ENCODE measurements around the gene NXPH4. TPM values are rescaled to one million over a fixed set of nuclear protein-coding genes. Genes with fewer than 3 reads are reported as not detected.

NXPH4 gene
- total RNA-seq, 6 donors from 2014 or later = 0.20 to 0.94 (median 0.22) TPM; not detected in 3

DNA sequence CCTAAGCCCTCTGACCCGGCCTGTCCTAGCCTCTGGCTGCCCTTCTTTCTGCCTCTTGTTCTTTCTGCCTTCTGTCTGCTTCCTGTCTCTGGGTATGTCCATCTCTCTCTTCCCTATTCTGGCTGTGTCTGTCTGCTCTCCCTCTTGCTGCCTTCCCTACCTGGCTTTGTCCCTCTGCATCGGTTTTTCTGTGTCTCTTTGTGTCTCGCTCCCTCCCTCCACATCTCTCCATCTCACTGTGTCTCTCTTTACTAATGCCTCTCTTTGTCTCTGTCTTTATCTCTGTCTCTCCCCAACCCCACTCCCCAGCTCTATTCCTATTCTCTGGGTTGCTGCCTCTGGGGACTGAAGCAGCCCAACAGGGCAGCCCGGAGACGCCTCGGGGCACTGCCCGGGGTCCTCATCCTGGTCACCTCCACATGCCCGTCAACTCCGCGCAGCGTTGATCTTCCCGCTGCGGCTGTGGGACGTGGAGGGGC is 23.0 kb downstream of the NXPH4 start:
- H3K4me3 ChIP-seq = peak overlapping the region in 3 of 4 donors; percentile 43 to 58 (median 53)
- peaks cover 0 to 61% (median 39%) of the 10 kb centered on the region in 4 donors for H3K27me3 ChIP-seq
- TF ChIP-seq POLR2A (IDR thresholded peaks at IDR 0.05) = no peak
- WGBS, 2 donors = 3 to 4% methylated on average over 12 to 14 of the region's 14 CpGs
- ATAC-seq (ENCODE audit: low FRiP score in 2 of 2) = no peak
- peaks cover 0 to 7% (median 3%) of the 10 kb centered on the region in 4 donors for H3K36me3 ChIP-seq
- H3K27ac ChIP-seq = peak overlapping the region in 1 of 4 donors; percentile 20
- no peak for DNase-seq
- peaks cover 59 to 67% (median 62%) of the 10 kb centered on the region in 4 donors for H3K4me1 ChIP-seq
- H3K9me3 ChIP-seq = no peaks in the 10 kb centered on the region

DNA sequence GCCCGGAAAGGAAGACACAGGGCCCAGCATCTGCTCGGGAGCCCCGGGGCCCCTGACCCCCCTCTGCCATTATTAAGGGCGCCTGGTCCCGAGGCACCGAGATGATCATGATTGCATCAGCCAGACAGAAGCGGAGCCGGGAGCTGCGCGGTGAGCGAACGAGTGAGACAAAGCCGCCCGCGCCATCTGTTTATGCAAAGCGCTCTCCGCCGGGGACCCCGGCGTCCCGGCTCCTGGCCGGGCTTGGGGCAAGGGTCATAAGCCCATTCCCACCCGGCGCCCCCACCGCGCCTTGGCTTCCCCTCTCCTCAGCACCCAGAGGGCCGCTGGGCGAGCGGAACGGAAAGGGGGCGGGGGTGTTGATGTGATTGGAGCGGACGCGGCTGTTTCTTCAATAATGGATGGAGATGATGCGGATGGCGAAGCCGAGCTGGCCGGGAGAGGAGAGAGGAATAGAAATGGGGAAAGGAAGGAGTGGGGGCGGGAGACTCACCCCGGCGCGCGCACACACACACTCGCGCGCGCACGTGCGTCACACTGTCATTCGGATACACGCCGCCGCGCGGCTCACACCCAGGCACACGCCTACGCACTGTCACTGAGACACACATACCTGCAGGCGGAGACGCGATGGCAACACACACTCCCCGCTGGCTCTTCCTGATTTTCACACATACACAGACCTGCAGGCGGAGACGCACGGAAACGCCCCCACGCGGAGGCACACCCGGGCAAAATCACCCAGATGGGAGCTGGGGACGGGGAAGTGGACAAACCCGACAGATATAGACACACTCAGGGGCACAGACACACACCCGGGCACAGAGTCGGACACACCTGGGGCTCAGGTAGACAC is 23.7 kb downstream of the NXPH4 start:
- ATAC-seq (ENCODE audit: low FRiP score in 2 of 2) (peak in 1 of 2 donors; percentile 5), DNase-seq (peak; percentile 48 to 89)
- Histone ChIP-seq H3K9me3 (no peaks in the 10 kb centered on the region), H3K4me3 (peak overlapping the region; percentile 43 to 58 (median 51)), H3K27me3 (peaks cover 2 to 61% (median 39%) of the 10 kb centered on the region in 4 donors), H3K36me3 (peaks cover 0 to under 1% (median 0%) of the 10 kb centered on the region in 4 donors), H3K27ac (peak overlapping the region in 1 of 4 donors; percentile 20), H3K4me1 (peaks cover 59 to 67% (median 62%) of the 10 kb centered on the region in 4 donors)
- 0 to 2% methylated on average over 39 to 72 of the region's 72 CpGs for WGBS, 2 donors
- no peak for TF ChIP-seq POLR2A (IDR thresholded peaks at IDR 0.05)
- no peak for TF ChIP-seq POLR2AphosphoS5 (IDR thresholded peaks at IDR 0.05)
- peak in 1 of 6 experiments; percentile 14 for TF ChIP-seq CTCF (IDR thresholded peaks at IDR 0.05)
- TF ChIP-seq EP300 (IDR thresholded peaks at IDR 0.05) = no peak

GRCh38 chr12:57240926-57241401 is 24.4 kb downstream of the NXPH4 start:
- Histone ChIP-seq H3K36me3 (no peaks in the 10 kb centered on the region), H3K27me3 (peaks cover 2 to 61% (median 39%) of the 10 kb centered on the region in 4 donors), H3K9me3 (no peaks in the 10 kb centered on the region), H3K27ac (no peak overlapping the region), H3K4me1 (peaks cover 59 to 67% (median 62%) of the 10 kb centered on the region in 4 donors), H3K4me3 (peak overlapping the region in 2 of 4 donors; percentile 53 to 58)
- TF ChIP-seq POLR2A (IDR thresholded peaks at IDR 0.05) = no peak
- TF ChIP-seq CTCF (IDR thresholded peaks at IDR 0.05) = no peak
- no peak for TF ChIP-seq POLR2AphosphoS5 (IDR thresholded peaks at IDR 0.05)
- TF ChIP-seq EP300 (IDR thresholded peaks at IDR 0.05) = no peak
- 10% methylated on average over 19 of the region's 19 CpGs; no CpG with 5 or more reads in 1 of the 2 donors for WGBS, 2 donors
- DNase-seq (no peak), ATAC-seq (ENCODE audit: low FRiP score in 2 of 2) (no peak)

DNA sequence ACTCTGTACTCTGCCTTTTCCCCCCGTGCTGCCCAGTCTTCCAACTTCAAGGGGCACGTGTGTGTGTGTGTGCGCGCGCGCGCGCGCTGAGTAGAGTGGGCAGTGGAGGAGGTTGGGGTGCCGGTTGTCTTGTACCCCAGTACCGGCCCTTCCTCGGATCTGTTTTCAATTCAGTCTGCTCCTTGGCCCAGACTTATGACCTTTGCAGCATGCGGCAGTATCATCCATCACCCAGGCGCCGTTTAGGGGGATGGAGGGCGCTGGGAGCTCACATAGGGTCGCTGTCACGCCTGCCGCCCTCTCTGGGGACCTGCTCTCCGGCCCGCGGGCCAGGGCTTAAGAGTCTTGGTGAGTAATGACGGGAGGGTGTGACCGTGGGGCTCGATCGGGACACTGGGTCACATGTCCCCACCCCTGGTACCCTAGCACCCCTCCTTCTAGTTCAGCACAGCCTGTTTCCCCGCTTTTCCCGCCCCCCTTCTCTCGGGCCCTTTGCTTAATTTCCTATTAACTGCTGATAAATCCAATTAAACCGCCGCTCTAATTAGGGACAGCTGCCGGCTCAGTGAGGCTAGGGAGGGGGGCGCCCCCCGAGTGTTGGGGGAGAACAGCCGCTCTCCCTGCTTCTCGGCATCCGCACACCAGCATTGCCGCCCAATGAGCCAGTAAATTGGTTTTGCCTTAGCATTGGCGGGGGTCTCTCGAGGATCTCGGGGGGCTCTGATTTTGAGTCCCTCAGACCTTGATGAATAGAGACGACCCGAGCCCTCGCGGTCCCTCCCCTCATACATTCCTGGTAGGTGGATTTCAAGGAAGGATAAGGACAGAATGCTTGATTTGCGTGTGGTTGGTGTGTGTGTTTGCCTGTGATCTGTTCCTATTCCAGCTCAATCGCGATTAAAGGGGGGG is 25.1 kb downstream of the NXPH4 start:
- TF ChIP-seq POLR2AphosphoS5 (IDR thresholded peaks at IDR 0.05) = no peak
- H3K36me3 ChIP-seq = no peaks in the 10 kb centered on the region
- no peaks in the 10 kb centered on the region for H3K9me3 ChIP-seq
- peaks cover 59 to 67% (median 62%) of the 10 kb centered on the region in 4 donors for H3K4me1 ChIP-seq
- 6 to 11% methylated on average over 34 to 48 of the region's 48 CpGs for WGBS, 2 donors
- no peak overlapping the region for H3K27ac ChIP-seq
- H3K4me3 ChIP-seq = no peak overlapping the region
- peaks cover 2 to 61% (median 35%) of the 10 kb centered on the region in 4 donors for H3K27me3 ChIP-seq
- ATAC-seq (ENCODE audit: low FRiP score in 2 of 2) (no peak), DNase-seq (peak in 1 of 2 donors; percentile 79)

DNA sequence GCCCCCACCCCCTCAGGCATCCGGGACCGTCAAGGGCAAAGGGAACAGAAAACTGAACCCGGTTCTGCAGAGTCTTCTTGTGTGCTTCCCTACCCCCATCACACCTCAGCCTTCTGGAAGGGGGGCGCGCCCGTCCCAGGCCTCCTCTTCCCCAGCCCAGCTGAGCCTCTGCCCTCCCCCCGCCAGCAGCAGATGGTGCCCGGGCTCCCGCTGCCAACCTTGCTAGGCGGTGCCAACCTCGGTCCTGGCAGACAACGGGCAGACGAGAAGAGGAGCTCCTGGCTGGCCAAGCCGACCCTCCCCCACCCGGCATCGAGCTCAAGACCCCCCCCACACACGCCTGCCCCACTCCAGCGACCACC is 25.7 kb downstream of the NXPH4 start:
- TF ChIP-seq CTCF (IDR thresholded peaks at IDR 0.05) (no peak), EP300 (IDR thresholded peaks at IDR 0.05) (no peak), POLR2AphosphoS5 (IDR thresholded peaks at IDR 0.05) (no peak), POLR2A (IDR thresholded peaks at IDR 0.05) (no peak)
- WGBS, 2 donors = 2 to 3% methylated on average over 8 to 18 of the region's 18 CpGs
- no peaks in the 10 kb centered on the region for H3K9me3 ChIP-seq
- H3K27me3 ChIP-seq = peaks cover 2 to 61% (median 33%) of the 10 kb centered on the region in 4 donors
- ATAC-seq (ENCODE audit: low FRiP score in 2 of 2) (no peak), DNase-seq (peak in 1 of 2 donors; percentile 79)
- H3K27ac ChIP-seq = no peak overlapping the region
- H3K4me3 ChIP-seq = peak overlapping the region in 3 of 4 donors; percentile 25 to 45 (median 26)
- peaks cover 59 to 67% (median 62%) of the 10 kb centered on the region in 4 donors for H3K4me1 ChIP-seq
- no peaks in the 10 kb centered on the region for H3K36me3 ChIP-seq
